ENCODE data around the gene IFT122. TPM values are rescaled to one million over a fixed set of nuclear protein-coding genes. Genes with fewer than 3 reads are reported as not detected.
A peak's percentile ranks its signal among the peaks of the same experiment; 100 is the strongest.

Gene IFT122
- total RNA-seq, 1 donor = 21.4 TPM

- H3K4me3 ChIP-seq (ENCODE audit: low read depth, low read length) = no peak overlapping the region
- no peak for DNase-seq (ENCODE audit: low read depth)
- no peak for TF ChIP-seq CTCF (IDR thresholded peaks at IDR 0.05; ENCODE audit: insufficient read depth, low read length)
Observed at GRCh38 chr3:129399895-129400357, 40.1 kb upstream of the IFT122 start.

GRCh38 chr3:129402210-129402609, 37.8 kb upstream of the IFT122 start:
- DNase-seq (ENCODE audit: low read depth) = no peak
- no peak for TF ChIP-seq CTCF (IDR thresholded peaks at IDR 0.05; ENCODE audit: insufficient read depth, low read length)

GRCh38 chr3:129402616-129403015, 37.4 kb upstream of the IFT122 start:
- no peak overlapping the region for H3K4me3 ChIP-seq (ENCODE audit: low read depth, low read length)
- DNase-seq (ENCODE audit: low read depth) = no peak
- TF ChIP-seq CTCF (IDR thresholded peaks at IDR 0.05; ENCODE audit: insufficient read depth, low read length) = no peak

More at GRCh38 chr3:129402210-129402609, 37.8 kb upstream of the IFT122 start:
- no peak overlapping the region for H3K4me3 ChIP-seq (ENCODE audit: low read depth, low read length)

GRCh38 chr3:129403450-129403849, 36.6 kb upstream of the IFT122 start:
- no peak overlapping the region for H3K4me3 ChIP-seq (ENCODE audit: low read depth, low read length)
- DNase-seq (ENCODE audit: low read depth) = no peak
- no peak for TF ChIP-seq CTCF (IDR thresholded peaks at IDR 0.05; ENCODE audit: insufficient read depth, low read length)

GRCh38 chr3:129404130-129404529, 35.9 kb upstream of the IFT122 start:
- no peak for TF ChIP-seq CTCF (IDR thresholded peaks at IDR 0.05; ENCODE audit: insufficient read depth, low read length)
- H3K4me3 ChIP-seq (ENCODE audit: low read depth, low read length) = no peak overlapping the region
- no peak for DNase-seq (ENCODE audit: low read depth)

GRCh38 chr3:129404610-129405009, 35.4 kb upstream of the IFT122 start:
- TF ChIP-seq CTCF (IDR thresholded peaks at IDR 0.05; ENCODE audit: insufficient read depth, low read length) = no peak
- H3K4me3 ChIP-seq (ENCODE audit: low read depth, low read length) = no peak overlapping the region
- no peak for DNase-seq (ENCODE audit: low read depth)

GRCh38 chr3:129409541-129409940, 30.5 kb upstream of the IFT122 start:
- TF ChIP-seq CTCF (IDR thresholded peaks at IDR 0.05; ENCODE audit: insufficient read depth, low read length) = no peak
- DNase-seq (ENCODE audit: low read depth) = peak; percentile 83
- H3K4me3 ChIP-seq (ENCODE audit: low read depth, low read length) = no peak overlapping the region

Data from fibroblast of the aortic adventitia (primary cell).